DND-41 (cell line): Measurements from ENCODE around the gene SLC9A7.

Experiments used
- CTCF ChIP-seq: IDR thresholded peaks from 2 replicates; pipeline ENCODE4 v1.5.1; 2012; ENCODE audit warnings: borderline replicate concordance, low read length, moderate library complexity, mild to moderate bottlenecking; ENCODE audit not compliant: poor library complexity, severe bottlenecking; ENCODE audit errors: extremely low read depth
- EZH2 ChIP-seq: IDR thresholded peaks from 3 replicates; pipeline ENCODE4 v1.6.1; 2012; ENCODE audit warnings: borderline replicate concordance, low read depth, mild to moderate bottlenecking, moderate library complexity, low read length, inconsistent platforms; ENCODE audit not compliant: severe bottlenecking

DNA sequence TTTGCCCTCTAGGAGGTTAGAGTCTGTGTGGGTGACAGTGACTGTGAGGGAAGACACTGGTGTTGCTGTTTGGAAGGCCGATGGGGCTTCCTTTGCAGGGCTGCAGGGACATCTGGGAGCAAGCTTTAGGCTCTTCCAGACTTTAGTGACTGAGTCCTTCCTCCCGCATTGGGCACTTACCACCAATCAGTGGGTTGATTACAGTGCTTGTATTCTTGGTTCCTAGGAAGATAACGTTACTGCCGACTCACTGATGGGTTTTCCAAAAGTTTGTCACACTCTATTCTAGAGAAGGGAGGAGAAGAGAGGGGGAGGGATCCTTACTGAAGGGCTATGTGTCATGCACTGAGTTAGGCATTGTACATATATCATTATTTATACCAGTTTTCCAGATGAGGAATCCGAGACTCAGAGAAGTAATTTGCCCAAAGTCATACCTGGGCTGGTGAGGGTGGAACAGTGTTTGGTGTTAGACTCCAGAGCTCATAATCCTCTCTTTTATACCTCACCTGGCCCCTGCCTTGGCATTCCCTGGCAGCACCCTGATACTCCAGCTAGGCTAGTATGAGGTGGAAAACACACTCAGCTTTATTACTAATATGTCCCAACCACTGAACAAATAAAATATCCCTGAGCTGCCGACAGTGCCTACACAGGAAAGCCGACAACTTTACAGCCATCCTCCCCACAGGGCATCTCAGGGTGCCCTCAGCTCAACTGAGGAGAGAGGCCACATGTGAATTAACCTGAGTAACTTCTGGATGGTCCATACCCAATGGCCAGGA is 181.5 kb downstream of the SLC9A7 start:
- TF ChIP-seq EZH2: no peak
- no peak for TF ChIP-seq CTCF
